Suprapubic skin (tissue), 2 donors: ENCODE results near the gene PGAP3.

ENCODE experiments used
- EP300 ChIP-seq: sonication (generic); formaldehyde crosslinking; IDR thresholded peaks from one replicate; pipeline ENCODE4 v1.6.1; 2017; ENCODE audit warnings: antibody characterized with exemption
- POLR2A ChIP-seq, 2 donors: fragments of 450-650 bp; IDR thresholded peaks; one replicate each; pipeline ENCODE4 v1.6.1; 2017; ENCODE audit warnings: antibody characterized with exemption in 2 of 2, mild to moderate bottlenecking in 2 of 2, moderate library complexity in 2 of 2

- no peak for TF ChIP-seq POLR2A (IDR thresholded peaks at IDR 0.05)
- no peak for TF ChIP-seq EP300
Measured at GRCh38 chr17:39653316-39653661, 34.6 kb downstream of the PGAP3 start.
